Superior temporal gyrus (tissue), 1 donor: Measurements from ENCODE around the gene TADA2B.

ENCODE experiments used
- DNase-seq: peaks from one replicate; pipeline ENCODE4 v3.0.0-alpha.2; 2016; ENCODE audit errors: extremely low spot score

Gene TADA2B

GRCh38 chr4:7043284-7044136 is at the start of gene TADA2B:
TADA2B (plus strand) TSS chr4:7043372; CDS start chr4:7043580, 208 bp downstream.
- DNase-seq: no peak

- DNase-seq: no peak
Observed at GRCh38 chr4:6996481-6996880, 46.7 kb upstream of the TADA2B start.

- DNase-seq: peak; percentile 30
Observed at GRCh38 chr4:6999172-7000086, 43.7 kb upstream of the TADA2B start.

GRCh38 chr4:7000421-7001176 is 42.6 kb upstream of the TADA2B start:
- DNase-seq: peak; percentile 35

GRCh38 chr4:7001271-7001670 is 41.9 kb upstream of the TADA2B start:
- no peak for DNase-seq

GRCh38 chr4:7002336-7002735 is 40.8 kb upstream of the TADA2B start:
- DNase-seq: no peak

- DNase-seq: no peak
Observed at GRCh38 chr4:7003176-7003878, 39.8 kb upstream of the TADA2B start.

GRCh38 chr4:7003879-7004240 is 39.3 kb upstream of the TADA2B start:
- no peak for DNase-seq

GRCh38 chr4:7004331-7004730 is 38.8 kb upstream of the TADA2B start:
- no peak for DNase-seq

GRCh38 chr4:7005571-7005970 is 37.6 kb upstream of the TADA2B start:
- no peak for DNase-seq

GRCh38 chr4:7006411-7006810 is 36.8 kb upstream of the TADA2B start:
- DNase-seq: no peak

GRCh38 chr4:7007142-7007907 is 35.8 kb upstream of the TADA2B start:
- DNase-seq: no peak

- no peak for DNase-seq
Observed at GRCh38 chr4:7007944-7008343, 35.2 kb upstream of the TADA2B start.

- DNase-seq: peak; percentile 54
Observed at GRCh38 chr4:7009564-7009963, 33.6 kb upstream of the TADA2B start.

GRCh38 chr4:7013175-7013574 is 30.0 kb upstream of the TADA2B start:
- no peak for DNase-seq

- DNase-seq: no peak
Observed at GRCh38 chr4:7014815-7015214, 28.4 kb upstream of the TADA2B start.

- DNase-seq: no peak
Observed at GRCh38 chr4:7015383-7016035, 27.7 kb upstream of the TADA2B start.

GRCh38 chr4:7016086-7016485 is 27.1 kb upstream of the TADA2B start:
- DNase-seq: no peak

- DNase-seq: no peak
Observed at GRCh38 chr4:7016512-7016911, 26.7 kb upstream of the TADA2B start.

- peak; percentile 48 for DNase-seq
Observed at GRCh38 chr4:7017446-7018048, 25.6 kb upstream of the TADA2B start.
